ENCODE results near the gene RNF19B. TPM values are rescaled to one million over a fixed set of nuclear protein-coding genes. Genes with fewer than 3 reads are reported as not detected.

The RNF19B gene
- total and polyA plus RNA-seq, 2 donors from 2014 or later: 17.3 to 30.8 TPM

- H3K9me3 ChIP-seq (ENCODE audit: control insufficient read depth in 2 of 3, insufficient read depth in 1 of 3, low read length in 3 of 3): no peaks in the 10 kb centered on the region
- intact Hi-C loops (cut with DNase I): loop anchor here (10.0 kb wide), 1 partner anchor 145 kb away; no protein-coding TSS in a partner anchor
- no peak overlapping the region for H3K9ac ChIP-seq (ENCODE audit: low read length in 3 of 3)
- no peak overlapping the region for H3K27ac ChIP-seq (ENCODE audit: low read depth in 2 of 2, low read length in 2 of 2)
- no peak for TF ChIP-seq CTCF (IDR thresholded peaks at IDR 0.05; ENCODE audit: borderline replicate concordance, extremely low read depth, insufficient read depth)
- FAIRE-seq (no peak), DNase-seq (peak in 2 of 5 donors; percentile 73 to 78)
- H3K36me3 ChIP-seq (ENCODE audit: control insufficient read depth in 2 of 3, insufficient read depth in 3 of 3, low read length in 3 of 3): no peaks in the 10 kb centered on the region
- no peaks in the 10 kb centered on the region for H3K27me3 ChIP-seq (ENCODE audit: control insufficient read depth, insufficient read depth, low read length)
- no peak overlapping the region for H3K4me3 ChIP-seq (ENCODE audit: low read length in 3 of 3)
- H3K4me1 ChIP-seq (ENCODE audit: control insufficient read depth in 2 of 3, insufficient read depth in 2 of 3, low read depth in 1 of 3, low read length in 3 of 3): peaks cover 0 to 3% (median 0%) of the 10 kb centered on the region in 3 donors
Measured at GRCh38 chr1:32919811-32920733, 44.5 kb downstream of the RNF19B start.

GRCh38 chr1:32918179-32918578 is 46.4 kb downstream of the RNF19B start:
- FAIRE-seq (no peak), DNase-seq (peak in 1 of 5 donors; percentile 70)
- Histone ChIP-seq H3K36me3 (ENCODE audit: control insufficient read depth in 2 of 3, insufficient read depth in 3 of 3, low read length in 3 of 3) (no peaks in the 10 kb centered on the region), H3K4me1 (ENCODE audit: control insufficient read depth in 2 of 3, insufficient read depth in 2 of 3, low read depth in 1 of 3, low read length in 3 of 3) (no peaks in the 10 kb centered on the region), H3K27me3 (ENCODE audit: control insufficient read depth, insufficient read depth, low read length) (no peaks in the 10 kb centered on the region), H3K4me3 (ENCODE audit: low read length in 3 of 3) (no peak overlapping the region), H3K9me3 (ENCODE audit: control insufficient read depth in 2 of 3, insufficient read depth in 1 of 3, low read length in 3 of 3) (peaks cover 0 to 3% (median 0%) of the 10 kb centered on the region in 3 donors), H3K27ac (ENCODE audit: low read depth in 2 of 2, low read length in 2 of 2) (no peak overlapping the region), H3K9ac (ENCODE audit: low read length in 3 of 3) (no peak overlapping the region)
- intact Hi-C loops (cut with DNase I): no loop called here
- TF ChIP-seq CTCF (IDR thresholded peaks at IDR 0.05; ENCODE audit: borderline replicate concordance, extremely low read depth, insufficient read depth): no peak

- H3K36me3 ChIP-seq (ENCODE audit: control insufficient read depth in 2 of 3, insufficient read depth in 3 of 3, low read length in 3 of 3): no peaks in the 10 kb centered on the region
- intact Hi-C loops (cut with DNase I): no loop called here
- FAIRE-seq: no peak
Measured at GRCh38 chr1:32917521-32917920, 47.1 kb downstream of the RNF19B start.

More at GRCh38 chr1:32917521-32917920, 47.1 kb downstream of the RNF19B start:
- no peaks in the 10 kb centered on the region for H3K4me1 ChIP-seq (ENCODE audit: control insufficient read depth in 2 of 3, insufficient read depth in 2 of 3, low read depth in 1 of 3, low read length in 3 of 3)
- DNase-seq: no peak
- H3K27ac ChIP-seq (ENCODE audit: low read depth in 2 of 2, low read length in 2 of 2): no peak overlapping the region
- H3K9me3 ChIP-seq (ENCODE audit: control insufficient read depth in 2 of 3, insufficient read depth in 1 of 3, low read length in 3 of 3): peaks cover 0 to 3% (median 0%) of the 10 kb centered on the region in 3 donors
- no peak for TF ChIP-seq CTCF (IDR thresholded peaks at IDR 0.05; ENCODE audit: borderline replicate concordance, extremely low read depth, insufficient read depth)
- H3K9ac ChIP-seq (ENCODE audit: low read length in 3 of 3): no peak overlapping the region
- H3K27me3 ChIP-seq (ENCODE audit: control insufficient read depth, insufficient read depth, low read length): no peaks in the 10 kb centered on the region
- no peak overlapping the region for H3K4me3 ChIP-seq (ENCODE audit: low read length in 3 of 3)
